NOMO-1 treated with dmso at 0.1 percent for 144 hours (cell line): ENCODE results near the gene PPFIA3.
A peak's percentile ranks its signal among the peaks of the same experiment; 100 is the strongest.
"Not testable (repeated sequence)": the region's sequence is repeated elsewhere in the genome, so short reads cannot be mapped to it uniquely, and the experiment has no call there.

Experiments
- DNase-seq: peaks from one replicate; lab custom pipeline; 2025; ENCODE audit not compliant: unreplicated experiment; lab: John Stamatoyannopoulos, UW

The PPFIA3 gene

GRCh38 chr19:49123285-49123684 is 3.9 kb downstream of the PPFIA3 start:
- not testable (repeated sequence) for DNase-seq

- no peak for DNase-seq
Observed at GRCh38 chr19:49125025-49125731, 5.8 kb downstream of the PPFIA3 start.

GRCh38 chr19:49126575-49126974 is 7.2 kb downstream of the PPFIA3 start:
- no peak for DNase-seq

- DNase-seq: not testable (repeated sequence)
Observed at GRCh38 chr19:49127225-49127624, 7.9 kb downstream of the PPFIA3 start.

- DNase-seq: peak; percentile 88
Observed at GRCh38 chr19:49127674-49128544, 8.6 kb downstream of the PPFIA3 start.

- no peak for DNase-seq
Observed at GRCh38 chr19:49128545-49129237, 9.3 kb downstream of the PPFIA3 start.

GRCh38 chr19:49129238-49129583 is 9.9 kb downstream of the PPFIA3 start:
- DNase-seq: no peak

GRCh38 chr19:49130325-49130724 is 11.0 kb downstream of the PPFIA3 start:
- DNase-seq: no peak

- DNase-seq: no peak
Observed at GRCh38 chr19:49132974-49133609, 13.7 kb downstream of the PPFIA3 start.

- DNase-seq: no peak
Observed at GRCh38 chr19:49133621-49134454, 14.5 kb downstream of the PPFIA3 start.

GRCh38 chr19:49135686-49136085 is 16.3 kb downstream of the PPFIA3 start:
- DNase-seq: no peak

GRCh38 chr19:49136771-49137171 is 17.4 kb downstream of the PPFIA3 start:
- no peak for DNase-seq

- DNase-seq: no peak
Observed at GRCh38 chr19:49140951-49141350, 21.6 kb downstream of the PPFIA3 start.

GRCh38 chr19:49141352-49141751 is 22.0 kb downstream of the PPFIA3 start:
- DNase-seq: no peak

- no peak for DNase-seq
Observed at GRCh38 chr19:49142866-49143335, 23.6 kb downstream of the PPFIA3 start.

- no peak for DNase-seq
Observed at GRCh38 chr19:49145573-49146407, 26.4 kb downstream of the PPFIA3 start.

- DNase-seq: not testable (repeated sequence)
Observed at GRCh38 chr19:49146408-49146770, 27.0 kb downstream of the PPFIA3 start.

GRCh38 chr19:49148044-49148682 is 28.8 kb downstream of the PPFIA3 start:
- no peak for DNase-seq
